ENCODE data around the gene DUOXA2.
"Not testable (repeated sequence)": the region's sequence is repeated elsewhere in the genome, so short reads cannot be mapped to it uniquely, and the experiment has no call there.

The DUOXA2 gene

DNA sequence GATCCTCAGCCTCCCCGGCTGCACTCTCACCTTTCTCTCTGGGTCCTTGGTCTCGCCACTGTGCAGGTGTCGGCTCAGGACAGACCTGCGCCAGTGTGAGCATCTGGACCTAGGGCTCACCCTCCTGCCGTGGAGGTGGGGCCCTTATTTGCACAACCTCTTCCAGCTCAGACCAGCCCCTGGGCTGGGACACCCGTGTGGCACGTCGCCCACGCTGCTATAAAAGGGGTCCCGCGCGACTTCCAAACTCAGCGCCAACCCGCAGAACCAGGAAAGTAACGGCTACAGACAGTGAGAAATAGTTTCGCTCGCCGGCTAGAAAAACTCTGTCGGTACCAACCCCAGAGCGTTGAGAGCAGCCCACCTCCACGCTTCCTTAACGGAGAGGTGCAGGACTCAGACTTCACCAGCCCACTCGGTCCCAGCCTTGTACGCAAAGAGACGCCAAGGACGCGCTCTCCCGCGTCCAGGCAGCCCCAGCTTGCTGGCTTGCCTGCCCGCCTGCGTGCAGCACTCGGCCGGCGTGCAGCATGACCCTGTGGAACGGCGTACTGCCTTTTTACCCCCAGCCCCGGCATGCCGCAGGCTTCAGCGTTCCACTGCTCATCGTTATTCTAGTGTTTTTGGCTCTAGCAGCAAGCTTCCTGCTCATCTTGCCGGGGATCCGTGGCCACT, at the start of gene DUOXA2, which contains the start of gene DUOX2:
Gene DUOXA2 (plus strand): TSS at position 251 of the 675 bp plus-strand sequence. CDS start 280 bp downstream, at position 531.
Gene DUOX2 (minus strand): TSS at position 97 of the 675 bp plus-strand sequence. CDS start 761 bp downstream, outside the sequence.
- DNase-seq (ENCODE audit: low read depth), result no peak

DNA sequence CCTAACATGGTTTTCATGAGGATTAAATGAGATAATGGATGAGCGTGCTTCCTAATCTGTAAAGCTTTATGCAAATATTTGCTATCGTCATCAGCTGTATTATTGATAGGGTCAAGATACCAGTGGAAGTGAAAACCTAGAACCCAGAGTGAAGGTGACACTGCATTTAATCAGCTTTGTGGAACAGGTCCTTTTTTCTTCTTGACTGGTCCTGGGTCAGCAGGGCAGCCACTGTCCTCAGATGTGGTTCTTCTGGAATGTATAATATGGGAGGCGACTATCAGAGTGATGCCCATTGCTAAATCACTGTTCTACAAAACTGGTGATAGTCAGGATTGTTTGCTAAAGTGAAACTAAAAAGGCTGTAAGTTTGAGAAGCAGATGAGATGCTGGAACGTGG, 49.7 kb upstream of the DUOXA2 start:
- no peak for DNase-seq (ENCODE audit: low read depth)

DNA sequence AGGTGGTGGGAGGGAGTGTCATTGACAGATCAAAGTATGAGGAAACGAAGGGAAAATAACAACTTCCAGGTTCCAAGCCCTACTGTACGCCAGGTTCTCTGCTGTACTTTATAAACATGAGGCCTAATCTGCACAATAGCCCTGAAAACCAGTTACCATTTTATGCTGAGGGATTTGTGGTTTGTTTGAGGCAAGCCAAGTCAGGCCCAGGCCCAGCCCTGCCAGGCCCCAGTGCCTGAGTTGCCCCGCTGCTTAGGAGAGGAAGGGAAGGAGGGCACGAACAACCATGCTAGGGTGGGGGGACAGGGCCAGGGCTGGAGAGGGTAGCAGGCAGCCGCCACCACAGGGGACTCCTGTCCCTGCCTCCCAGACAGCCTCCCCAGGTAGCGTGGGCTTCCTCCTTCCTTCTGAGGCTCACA, 44.2 kb upstream of the DUOXA2 start:
- not testable (repeated sequence) for DNase-seq (ENCODE audit: low read depth)

DNA sequence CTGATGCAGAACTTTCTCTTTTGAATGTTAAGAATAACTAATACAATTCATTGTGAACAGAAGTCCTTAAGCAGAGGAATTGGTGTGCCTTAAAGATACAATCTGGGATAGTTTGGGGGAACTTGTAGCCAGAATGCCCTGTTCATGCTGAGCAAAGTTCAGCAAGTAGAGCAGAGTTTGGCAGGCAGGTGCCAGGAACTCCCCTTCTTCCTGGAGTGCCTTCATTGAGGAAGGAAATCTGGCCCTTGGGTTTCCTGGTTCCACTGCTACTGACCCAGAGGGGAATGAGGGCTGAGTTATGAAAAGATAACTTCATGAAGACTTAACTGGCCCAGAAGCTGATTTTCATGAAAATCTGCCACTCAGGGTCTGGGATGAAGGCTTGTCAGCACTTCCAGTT, 40.5 kb upstream of the DUOXA2 start:
- not testable (repeated sequence) for DNase-seq (ENCODE audit: low read depth)

DNA sequence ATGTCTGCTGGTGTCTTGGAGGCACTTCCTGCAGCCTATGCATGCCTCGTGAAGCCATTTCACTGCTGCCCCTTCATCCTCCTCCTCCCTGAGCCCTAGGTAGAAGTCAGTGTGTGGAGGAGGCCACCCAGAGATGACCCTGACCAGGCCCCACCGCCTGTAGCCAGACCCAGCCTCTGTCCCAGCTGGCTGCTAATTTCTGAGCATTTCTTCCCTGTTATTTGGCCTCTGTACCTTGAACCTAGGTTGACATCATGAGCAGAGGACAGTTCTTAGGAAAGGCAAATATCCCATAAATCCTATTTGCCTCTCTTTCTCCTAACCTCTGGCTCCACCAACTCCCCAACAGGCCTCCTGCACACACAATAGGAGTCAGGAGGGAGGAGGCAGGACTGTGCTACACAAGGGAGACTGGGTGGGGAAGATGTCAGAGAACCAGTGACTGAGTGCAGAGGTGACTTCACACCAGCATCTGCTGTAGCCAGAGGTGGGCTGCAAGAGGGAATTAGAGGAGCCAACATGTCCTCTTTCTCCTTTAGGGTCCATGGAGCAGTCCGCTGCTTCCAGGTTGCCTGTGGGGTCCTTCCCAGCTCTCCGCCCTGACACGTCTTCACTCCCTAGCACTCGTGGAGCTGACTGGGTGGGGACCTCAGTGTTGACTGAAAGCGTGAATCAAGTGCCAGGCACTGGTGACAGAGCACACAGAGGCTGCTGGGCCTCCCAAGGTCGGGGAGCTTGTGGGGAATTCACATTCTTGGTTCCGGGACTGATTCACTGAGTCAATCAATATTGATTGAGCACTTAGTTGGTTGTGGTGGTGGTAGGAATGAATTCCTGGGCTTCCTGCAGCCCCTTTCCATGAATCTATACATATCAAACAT, 38.4 kb upstream of the DUOXA2 start:
- DNase-seq (ENCODE audit: low read depth), result not testable (repeated sequence)

DNA sequence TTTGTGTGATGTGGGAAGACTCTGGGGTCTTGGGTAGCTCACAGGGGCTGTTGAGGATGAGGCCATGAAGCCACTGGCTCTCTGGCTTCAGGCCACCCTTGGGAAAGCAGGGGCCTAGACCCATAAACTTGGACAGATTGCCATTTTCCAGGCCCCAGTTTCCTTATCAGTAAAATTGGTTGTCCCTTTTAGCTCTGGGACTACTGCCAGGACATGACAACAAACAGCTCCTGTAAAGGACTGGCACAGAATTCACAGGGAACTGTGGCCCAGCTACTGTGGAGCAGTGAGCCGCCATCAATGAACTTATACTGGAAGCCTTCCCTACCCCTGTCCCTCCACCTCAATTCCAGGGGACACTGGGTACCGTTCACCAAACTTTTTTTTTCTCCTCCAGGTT, 36.7 kb upstream of the DUOXA2 start:
- DNase-seq (ENCODE audit: low read depth), result not testable (repeated sequence)

DNA sequence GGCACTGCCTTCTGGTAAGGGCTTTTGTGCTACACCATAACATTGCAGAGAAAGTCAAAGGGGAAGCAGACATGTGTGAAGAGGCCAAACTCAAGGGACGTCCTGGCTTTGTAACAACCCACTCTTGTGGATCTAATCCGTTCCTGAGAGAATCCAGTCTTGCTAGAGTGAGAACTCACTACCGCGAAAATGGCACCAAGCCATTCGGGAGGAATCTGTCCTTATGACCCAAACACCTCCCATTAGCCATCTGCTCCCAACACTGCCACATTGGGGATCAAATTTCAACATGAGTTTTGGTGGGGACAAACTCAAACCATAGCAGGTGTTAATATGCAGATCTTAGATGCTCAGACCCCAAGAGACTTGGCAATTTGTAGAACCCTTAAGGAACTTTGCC, 34.9 kb upstream of the DUOXA2 start:
- DNase-seq (ENCODE audit: low read depth), result not testable (repeated sequence)

DNA sequence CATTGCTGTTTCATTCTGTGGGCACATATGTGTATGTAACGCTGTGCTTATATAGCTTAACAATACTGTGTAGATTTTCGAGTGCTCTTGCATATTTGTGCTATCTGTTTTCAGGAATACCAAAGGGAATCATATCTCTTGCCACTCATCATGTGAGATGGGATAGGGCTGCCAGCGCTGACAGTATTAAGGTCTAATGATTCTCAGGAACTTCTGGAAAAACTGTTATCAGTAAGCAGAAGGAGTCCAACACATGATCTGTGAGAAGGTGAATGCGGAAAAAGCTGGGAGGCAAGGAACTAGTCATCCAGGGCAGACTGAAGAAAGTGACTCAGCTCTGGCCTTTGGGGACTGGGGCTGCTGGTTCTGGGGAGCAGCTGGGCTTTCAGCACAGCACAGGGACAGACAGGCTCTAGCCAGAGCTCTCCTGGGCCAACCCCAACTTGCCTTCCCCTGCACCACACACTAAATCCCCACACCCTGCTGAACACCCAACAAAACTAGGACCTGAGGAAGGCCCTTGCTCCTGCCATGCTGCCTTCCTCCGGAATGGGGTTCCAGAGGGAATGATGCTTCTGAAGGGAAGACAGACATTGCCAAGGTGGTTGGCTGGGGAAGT, 34.4 kb upstream of the DUOXA2 start:
- DNase-seq (ENCODE audit: low read depth), result not testable (repeated sequence)

DNA sequence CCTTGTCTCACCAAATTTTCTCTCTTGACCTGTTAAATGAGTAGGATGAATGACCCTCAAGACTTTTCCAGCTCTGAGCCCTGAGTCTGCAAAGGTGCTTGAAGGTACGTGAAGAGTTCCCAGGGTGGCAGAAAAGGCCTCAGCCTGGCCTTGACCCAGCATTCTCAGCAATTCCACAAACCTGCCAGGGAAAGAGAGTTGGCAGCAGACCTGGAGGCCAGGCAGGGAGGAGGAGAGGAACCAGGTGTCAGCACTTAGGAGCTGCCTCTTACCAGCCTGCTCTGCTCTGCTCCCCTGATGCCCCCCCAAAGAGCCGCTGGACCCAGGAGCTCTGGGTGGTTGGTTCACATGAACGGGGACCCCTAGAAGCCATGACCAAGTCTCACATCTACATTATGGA, 33.5 kb upstream of the DUOXA2 start:
- DNase-seq (ENCODE audit: low read depth), result not testable (repeated sequence)

DNA sequence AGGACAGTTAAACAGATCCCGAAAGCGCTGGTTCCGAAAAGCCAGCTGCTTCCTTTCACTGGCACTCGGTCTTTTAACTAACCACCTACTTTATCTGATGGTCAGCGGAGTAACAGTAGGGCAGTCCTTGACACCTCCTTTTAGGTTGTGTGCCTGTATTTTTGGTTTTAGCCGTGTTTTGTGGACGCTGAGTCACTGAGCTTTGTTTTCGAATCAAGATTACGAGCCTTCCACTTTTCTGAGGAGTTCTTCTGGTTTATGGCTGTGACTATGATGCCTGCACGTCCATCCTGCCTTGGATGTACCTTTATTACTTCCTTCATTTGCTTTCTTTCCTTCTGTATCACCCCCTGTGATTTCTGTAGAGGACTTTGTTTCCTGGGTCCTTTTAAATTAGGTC, 31.7 kb upstream of the DUOXA2 start:
- not testable (repeated sequence) for DNase-seq (ENCODE audit: low read depth)

DNA sequence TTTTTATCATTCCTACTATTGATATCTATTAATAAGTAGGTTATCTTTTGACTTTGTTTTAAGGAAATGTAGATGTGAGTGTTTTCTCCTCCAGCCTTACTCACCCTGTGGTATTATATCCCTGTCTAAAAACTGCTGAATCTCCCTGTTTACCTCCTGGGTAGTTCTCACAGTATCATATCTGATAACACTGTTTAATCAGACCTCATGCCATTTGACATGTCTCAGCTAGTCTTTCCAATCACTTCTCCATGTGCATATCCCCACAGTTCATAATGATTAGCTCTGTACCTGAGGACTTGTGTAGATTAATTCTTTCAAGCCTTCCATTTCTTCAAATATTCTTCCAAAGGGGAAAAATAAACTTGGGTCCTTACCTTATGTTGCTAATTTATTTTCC, 30.9 kb upstream of the DUOXA2 start:
- no peak for DNase-seq (ENCODE audit: low read depth)

DNA sequence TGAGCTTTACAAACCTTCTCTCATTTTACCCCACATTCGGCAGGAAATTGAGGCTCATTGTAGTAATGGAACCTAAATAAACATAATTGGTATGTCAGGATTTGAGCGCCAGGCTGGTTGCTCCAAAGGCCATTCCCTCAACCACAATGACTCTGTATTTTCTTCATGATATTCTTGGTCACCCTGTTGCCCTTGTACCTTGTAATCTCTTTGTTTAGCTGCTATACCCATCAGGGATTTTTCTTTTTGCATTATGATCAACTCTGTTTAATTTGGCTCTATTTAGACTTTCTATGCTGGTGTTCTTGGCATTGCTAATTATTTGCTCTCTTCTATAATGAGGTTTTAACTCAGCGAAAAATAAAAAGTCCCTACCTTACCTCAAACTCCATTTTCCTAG, 30.0 kb upstream of the DUOXA2 start:
- DNase-seq (ENCODE audit: low read depth), result no peak

DNA sequence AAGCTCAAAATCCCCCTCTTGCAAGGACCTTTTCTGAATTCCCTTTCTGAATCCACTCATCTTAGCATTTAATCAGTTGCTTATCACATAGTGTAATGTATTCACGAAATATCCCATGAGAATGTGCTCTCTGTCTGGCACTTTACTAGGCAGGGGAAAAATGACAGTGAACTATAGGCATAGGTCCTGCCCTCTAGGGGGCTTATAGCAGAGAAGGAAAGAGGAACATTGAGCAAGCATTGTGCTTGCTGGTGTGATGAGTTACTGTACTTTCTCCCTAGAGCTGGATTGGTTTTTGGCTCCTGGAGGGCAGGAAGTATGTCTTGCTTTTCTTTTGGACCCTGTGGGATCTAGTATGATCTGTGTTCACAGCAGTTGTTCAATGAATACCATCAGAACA, 26.6 kb upstream of the DUOXA2 start:
- DNase-seq (ENCODE audit: low read depth), result no peak

DNA sequence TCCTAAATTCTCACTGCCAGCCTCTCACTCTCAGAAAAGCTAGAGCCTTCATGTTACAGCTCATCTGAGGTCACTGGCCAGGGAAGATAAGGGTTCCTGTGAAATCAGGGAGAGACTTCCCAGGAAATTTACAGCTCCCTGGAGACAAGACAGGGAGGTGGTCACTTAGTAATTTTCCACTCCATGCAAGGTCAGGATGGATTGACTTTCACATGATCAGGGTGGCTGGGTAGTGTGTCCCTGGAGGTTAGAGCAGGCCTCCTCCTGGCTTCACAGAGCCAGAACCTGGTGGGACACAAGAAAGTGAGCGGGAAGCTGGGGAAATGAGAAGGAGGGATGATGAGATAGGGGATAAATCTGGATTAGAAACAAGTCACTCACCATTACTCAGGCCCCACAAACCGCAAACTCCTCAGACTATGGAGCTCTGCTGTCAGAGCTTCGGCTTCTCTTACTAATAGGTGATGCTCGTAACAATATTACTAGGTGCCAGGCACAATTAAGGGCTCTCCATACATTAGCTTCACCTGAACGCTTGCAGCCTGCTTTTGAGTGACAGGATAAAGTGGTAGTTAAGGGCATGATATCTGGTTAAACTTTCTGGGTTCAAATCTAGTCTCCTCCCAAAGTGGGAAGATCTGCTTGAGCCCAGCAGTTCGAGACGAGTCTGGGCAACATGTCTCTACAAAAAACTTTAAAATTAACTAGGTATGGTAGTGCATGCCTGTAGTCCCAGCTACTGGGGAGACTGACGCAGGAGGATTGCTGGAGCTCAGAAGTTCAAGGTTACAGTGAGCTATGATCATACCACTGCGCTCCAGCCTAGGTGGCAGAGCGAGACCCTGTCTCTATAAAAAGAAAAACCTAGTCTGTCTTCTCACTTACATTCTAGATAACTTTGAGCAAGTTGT, 25.1 kb upstream of the DUOXA2 start:
- no peak for DNase-seq (ENCODE audit: low read depth)

DNA sequence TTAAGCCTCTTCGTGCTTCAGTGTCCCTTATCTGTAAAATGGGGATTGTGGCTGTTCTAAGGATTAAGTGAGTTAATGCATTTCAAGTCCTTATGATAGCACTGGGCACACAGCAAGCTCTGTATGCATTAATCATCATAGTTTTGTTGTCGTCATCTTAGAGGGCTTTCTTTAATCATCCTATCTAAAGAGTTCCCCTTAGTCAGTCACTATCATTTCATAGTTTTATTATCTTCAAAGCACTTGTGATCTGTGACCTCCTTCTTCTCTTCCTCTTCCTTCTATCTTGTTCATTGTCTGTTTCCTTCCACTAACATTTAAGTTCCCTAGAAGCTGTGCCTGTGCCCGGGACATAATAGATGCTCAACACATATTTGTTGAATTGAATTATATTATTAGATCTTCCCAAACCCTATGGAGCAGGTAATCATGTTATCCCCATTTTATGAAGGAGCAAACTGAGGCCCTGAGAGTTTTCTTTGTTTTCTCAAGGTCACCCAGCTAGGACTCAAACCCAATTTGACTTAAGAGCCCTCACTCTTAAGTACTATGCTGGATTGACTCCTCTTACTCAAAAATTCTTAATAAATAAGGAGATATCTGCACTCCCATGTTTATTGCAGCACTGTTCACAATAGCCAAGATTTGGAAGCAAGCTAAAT, 24.3 kb upstream of the DUOXA2 start:
- DNase-seq (ENCODE audit: low read depth), result no peak

DNA sequence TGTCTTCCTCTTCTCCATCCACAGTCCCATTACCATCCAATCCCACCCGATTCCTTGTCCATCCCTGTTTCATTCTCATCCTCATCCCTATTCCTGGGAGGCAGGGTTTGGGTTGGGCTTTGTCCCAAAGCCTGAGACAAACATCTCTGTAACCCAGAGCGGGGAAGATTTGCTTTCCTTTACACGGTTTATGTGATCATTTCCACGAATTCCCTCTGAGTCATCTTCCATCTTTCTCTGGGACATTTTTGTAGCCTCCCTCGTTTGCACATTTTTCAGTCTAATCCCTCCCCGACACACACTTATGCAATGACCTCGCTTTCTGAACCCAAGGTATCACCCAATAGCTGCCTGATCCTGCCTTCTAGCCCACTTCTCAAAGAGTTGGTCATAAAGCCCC, 23.0 kb upstream of the DUOXA2 start:
- no peak for DNase-seq (ENCODE audit: low read depth)

DNA sequence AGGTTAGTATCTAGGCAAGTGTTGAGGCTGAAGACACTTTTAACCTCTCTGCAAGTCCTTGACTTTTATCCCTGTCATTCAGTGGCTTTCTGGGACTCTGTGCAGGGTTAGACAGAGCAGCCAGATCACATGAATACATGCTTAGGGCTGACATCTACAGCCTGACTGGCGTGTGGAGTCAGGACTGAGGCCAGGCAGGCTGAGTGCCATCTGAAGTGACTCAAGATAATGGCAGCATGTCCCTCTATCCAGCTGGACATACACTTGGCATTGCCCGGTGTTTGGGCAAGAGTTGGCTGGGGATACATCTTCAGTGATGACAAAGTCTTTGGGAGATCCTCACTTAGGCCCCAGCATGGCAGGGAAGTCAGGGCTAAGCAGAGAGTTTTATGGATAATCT, 22.6 kb upstream of the DUOXA2 start:
- DNase-seq (ENCODE audit: low read depth), result no peak

DNA sequence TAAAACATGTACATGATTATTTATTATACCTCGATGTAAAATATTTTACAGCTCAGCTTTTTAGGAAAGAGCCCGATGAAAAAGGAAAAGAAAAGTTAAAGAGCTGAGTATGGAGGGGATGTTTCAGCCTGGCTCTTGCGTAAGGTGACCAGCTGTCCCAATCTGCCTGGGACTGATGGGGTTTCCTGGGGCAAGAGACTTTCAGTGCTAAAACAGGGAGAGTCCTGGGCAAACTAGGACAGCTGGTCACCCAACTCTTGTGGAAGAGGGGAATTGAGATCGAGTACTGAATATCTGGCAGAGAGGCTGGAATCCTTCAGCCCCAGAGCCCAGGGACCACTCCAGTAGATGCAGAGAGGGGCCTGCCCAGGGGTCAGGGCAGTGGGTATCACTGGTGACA, 21.1 kb upstream of the DUOXA2 start:
- no peak for DNase-seq (ENCODE audit: low read depth)

DNA sequence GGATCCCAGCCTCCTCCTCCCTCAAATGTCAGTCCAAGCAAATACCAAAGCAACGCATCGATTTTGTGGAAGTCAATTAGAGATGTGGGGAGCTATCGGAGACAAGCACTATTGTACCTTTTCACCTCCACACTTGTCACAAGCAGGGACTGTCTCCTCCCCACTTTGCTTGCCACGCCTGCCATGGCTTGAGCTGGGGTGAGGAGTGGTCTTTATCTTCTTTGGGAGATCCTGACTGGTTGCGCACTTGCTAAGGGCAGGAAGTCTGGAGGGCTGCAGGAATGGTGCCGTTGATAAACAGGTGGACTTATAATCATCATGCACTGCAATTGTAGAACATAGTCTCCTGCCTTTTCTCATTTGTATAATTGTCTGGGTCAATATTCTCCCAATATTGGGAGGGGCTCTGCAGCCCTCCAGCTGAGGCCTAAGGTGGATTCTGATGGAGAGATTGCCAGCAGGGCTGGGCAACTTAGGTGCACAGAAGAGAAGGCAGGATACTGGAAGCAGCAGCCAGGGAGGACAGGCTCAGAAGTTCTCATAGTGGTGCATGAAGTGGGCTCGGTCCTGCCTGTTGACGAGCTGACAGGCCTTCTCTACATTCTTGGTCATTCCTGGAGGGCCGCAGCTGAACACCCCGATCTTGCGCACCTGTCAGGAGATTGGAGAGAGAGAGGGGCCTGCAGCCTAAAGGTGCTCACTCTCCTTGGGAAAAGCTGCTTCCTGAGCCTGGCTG, 20.3 kb upstream of the DUOXA2 start:
- DNase-seq (ENCODE audit: low read depth), result no peak

DNA sequence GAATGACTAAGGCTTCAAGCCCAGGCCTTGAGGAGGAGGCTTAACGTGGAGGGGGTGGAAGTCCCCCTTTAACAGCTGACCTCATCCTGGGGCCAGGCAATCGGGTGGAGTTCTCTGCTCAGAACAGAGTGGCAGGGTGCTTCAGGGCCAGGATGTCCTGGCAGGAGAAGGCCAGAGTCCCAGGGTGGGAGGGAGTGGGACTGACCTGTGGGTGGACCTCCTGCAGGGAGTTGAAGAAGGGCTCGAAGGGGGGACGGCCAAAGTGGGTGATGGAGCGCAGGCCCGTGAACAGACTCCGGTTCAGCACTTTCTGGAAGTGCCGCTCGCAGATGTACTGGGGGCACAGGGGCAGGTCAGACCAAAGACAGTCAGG, 19.8 kb upstream of the DUOXA2 start:
- DNase-seq (ENCODE audit: low read depth), result no peak

DNA sequence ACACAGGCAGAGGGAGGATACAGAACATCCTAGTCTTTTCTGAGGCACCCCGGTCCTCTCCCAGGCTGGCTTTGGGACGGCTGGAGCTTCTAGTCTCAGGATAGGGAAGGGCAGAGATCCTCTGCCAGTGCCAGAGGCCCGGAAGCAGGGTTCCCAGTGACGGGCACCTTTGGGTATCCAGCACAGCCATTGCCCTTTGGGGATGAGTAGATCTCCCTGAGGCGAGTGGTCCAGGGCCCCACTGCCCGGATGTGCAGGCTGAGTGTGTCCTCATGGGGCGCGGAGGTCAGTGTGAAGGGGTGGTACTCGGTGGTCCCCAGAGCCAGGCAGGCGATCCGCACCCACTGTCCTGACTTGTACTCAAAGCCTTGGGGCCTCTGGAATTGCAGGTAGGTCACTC, 18.5 kb upstream of the DUOXA2 start:
- DNase-seq (ENCODE audit: low read depth), result no peak
